HepG2 (cell line): ENCODE results near the gene ARL11. TPM values are rescaled to one million over a fixed set of nuclear protein-coding genes. Genes with fewer than 3 reads are reported as not detected.

Source experiments
- ATAC-seq: fragments of 200-7000 bp; cut with Tn5 transposase; 3 replicates; pipeline ENCODE4 v1.9.1; 2020; ENCODE audit warnings: mild to moderate bottlenecking, moderate library complexity
- BruUV-seq: library from RNA; stranded (reverse); fragments of 400-500 nt; replicated peaks from 2 replicates; lab custom pipeline; 2021; lab: Mats Ljungman, UMichigan
- CTCF ChIA-PET: fragments of 300-600 bp; formaldehyde crosslinking; extraction: SDS; loops from one replicate; lab custom pipeline; 2021; ENCODE audit warnings: low total read pairs, inconsistent platforms, low intra/inter-chr PET ratio; lab: Yijun Ruan, JAX
- POLR2A ChIA-PET: fragments of 350-600 bp; sonication (Branson Sonifier 250); formaldehyde crosslinking; loops from one replicate; lab custom pipeline; 2020; ENCODE audit warnings: antibody characterized with exemption, inconsistent platforms; lab: Yijun Ruan, JAX
- DNase-seq: peaks from one replicate; pipeline ENCODE4 v3.0.0-alpha.2; 2015; ENCODE audit warnings: low spot score
- FAIRE-seq: peaks from 3 replicates; lab custom pipeline; 2011; peaks lifted over from hg19 to GRCh38; lab: Jason Lieb, UNC
- H2AFZ ChIP-seq: one replicate; pipeline ENCODE4 v1.6.1; 2011; ENCODE audit warnings: low read length, inconsistent platforms
- H3K27ac ChIP-seq: fragments of 300-600 bp; 3 replicates; pipeline ENCODE4 v1.8.0; 2011; ENCODE audit warnings: mixed run types, mild to moderate bottlenecking, mixed read lengths, low read length, inconsistent platforms; ENCODE audit not compliant: insufficient read depth; ENCODE audit errors: extremely low read length
- H3K27me3 ChIP-seq, 2 experiments: fragments of 200-600 bp in 1 of 2; 2 replicates in 1 of 2; 3 replicates in 1 of 2; pipeline versions ENCODE4 v1.6.0 to v1.8.0; 2011; ENCODE audit warnings: low read length in 2 of 2, mild to moderate bottlenecking in 2 of 2, moderate library complexity in 2 of 2, inconsistent platforms in 1 of 2; ENCODE audit not compliant: insufficient read depth in 2 of 2, control insufficient read depth in 1 of 2
- H3K36me3 ChIP-seq, 2 experiments: fragments of 200-600 bp in 1 of 2; replicated peaks in 1 of 2; 2 replicates in 1 of 2; 3 replicates in 1 of 2; pipeline versions ENCODE4 v1.5.1 to v1.8.0; 2011; ENCODE audit warnings: low read length in 2 of 2, inconsistent platforms in 1 of 2; ENCODE audit not compliant: insufficient read depth in 2 of 2, control insufficient read depth in 1 of 2
- H3K4me1 ChIP-seq: 2 replicates; pipeline ENCODE4 v1.5.1; 2012; ENCODE audit warnings: low read length, inconsistent platforms; ENCODE audit not compliant: insufficient read depth
- H3K4me2 ChIP-seq: 2 replicates; pipeline ENCODE4 v1.6.0; 2011; ENCODE audit warnings: low read depth, low read length, inconsistent platforms
- H3K4me3 ChIP-seq, 3 experiments: fragments of 200-600 bp in 1 of 3; sonication (generic), shearing (Covaris generic) in 1 of 3; replicated peaks in 1 of 3; 2 replicates each; pipeline ENCODE4 v1.5.1; 2011 to 2016; ENCODE audit warnings: low read length in 3 of 3, inconsistent platforms in 2 of 3, low read depth in 2 of 3, mild to moderate bottlenecking in 2 of 3, control low read depth in 1 of 3, mixed read lengths in 1 of 3; ENCODE audit not compliant: insufficient read depth in 1 of 3
- H3K79me2 ChIP-seq: one replicate; pipeline ENCODE4 v1.6.1; 2011; ENCODE audit warnings: low read length, inconsistent platforms; ENCODE audit not compliant: insufficient read depth
- H3K9ac ChIP-seq: 2 replicates; pipeline ENCODE4 v1.6.0; 2011; ENCODE audit warnings: mild to moderate bottlenecking, low read depth, low read length, inconsistent platforms; ENCODE audit not compliant: insufficient read depth
- H3K9me3 ChIP-seq: 2 replicates; pipeline ENCODE4 v1.5.1; 2012; ENCODE audit warnings: mild to moderate bottlenecking, low read length
- H4K20me1 ChIP-seq: 2 replicates; pipeline ENCODE4 v1.6.0; 2011; ENCODE audit warnings: inconsistent platforms, mild to moderate bottlenecking, low read length, moderate library complexity; ENCODE audit not compliant: insufficient read depth
- ATF1 ChIP-seq: IDR thresholded peaks from 2 replicates; pipeline ENCODE4 v1.6.1; 2016; ENCODE audit warnings: mild to moderate bottlenecking, control low read depth
- DNMT3B ChIP-seq: conservative IDR thresholded peaks from 2 replicates; pipeline ENCODE4 v1.6.1; 2016; ENCODE audit warnings: missing biosample characterization, control low read depth
- FOXP1 ChIP-seq, 2 experiments: fragments of 450-650 bp in 1 of 2; IDR thresholded peaks; 2 replicates each; pipeline ENCODE4 v1.6.1; 2017 to 2018; ENCODE audit warnings: antibody characterized with exemption in 1 of 2
- JUN ChIP-seq: sonication (generic); formaldehyde crosslinking; IDR thresholded peaks from 2 replicates; pipeline ENCODE4 v1.4.0; 2020; ENCODE audit warnings: mild to moderate bottlenecking, missing genetic modification reagents
- LCORL ChIP-seq, 2 experiments: fragments of 450-650 bp in 1 of 2; sonication (generic) in 1 of 2; formaldehyde crosslinking in 1 of 2; IDR thresholded peaks; 2 replicates each; pipeline versions ENCODE4 v1.5.0 to v1.6.1; 2017 to 2020; ENCODE audit warnings: antibody characterized with exemption in 1 of 2, missing genetic modification reagents in 1 of 2
- MAF1 ChIP-seq: sonication (generic); formaldehyde crosslinking; IDR thresholded peaks from 2 replicates; pipeline ENCODE4 v1.5.0; 2020; ENCODE audit warnings: missing genetic modification reagents, borderline replicate concordance
- PBX2 ChIP-seq: IDR thresholded peaks from 2 replicates; pipeline ENCODE4 v1.6.1; 2016; ENCODE audit warnings: control low read depth
- SCMH1 ChIP-seq: sonication (generic); formaldehyde crosslinking; IDR thresholded peaks from 2 replicates; pipeline ENCODE4 v1.9.0; 2021; ENCODE audit warnings: missing genetic modification reagents, mild to moderate bottlenecking, borderline replicate concordance
- ZNF710 ChIP-seq: sonication (generic); formaldehyde crosslinking; IDR thresholded peaks from 2 replicates; pipeline ENCODE4 v1.5.0; 2020; ENCODE audit warnings: mild to moderate bottlenecking, missing genetic modification reagents, borderline replicate concordance
- WGBS: methylation state at CpG from one replicate; pipeline ENCODE4 v1.1.6; 2017; ENCODE audit warnings: low lambda C conversion rate; 5-methylcytosine and 5-hydroxymethylcytosine counted together
- in situ Hi-C: cut with HindIII; loops from 2 replicates; pipeline ENCODE4 v1.10.0; 2017; ENCODE audit warnings: low pct_unique_long_range_greater_than_20kb; ENCODE audit not compliant: extremely low pct_ligation_motif_present
- intact Hi-C: fragments of 100-400 bp; cut with micrococcal nuclease; formaldehyde crosslinking; loops from one replicate; pipeline ENCODE4 v1.10.0; 2022; ENCODE audit not compliant: unreplicated experiment
- polyA plus RNA-seq, 8 experiments: library from polyadenylated mRNA; depleted of rRNA in 3 of 8; stranded (reverse) in 7 of 8; unstranded in 1 of 8; fragments of >200 nt; fragmentation: Illumina TruSeq in 4 of 8; extraction: Trizol in 4 of 8; gene quantifications; 2 replicates each; pipeline versions ENCODE4 v1.2.1 to v1.2.3, GENCODE V29; 2011 to 2016; ENCODE audit warnings: low read depth in 4 of 8, missing spikeins in 1 of 8, mixed read lengths in 1 of 8; ENCODE audit not compliant: insufficient read depth in 1 of 8
- total RNA-seq, 5 experiments: library from RNA; depleted of rRNA; stranded (reverse); fragments of >200 nt; fragmentation: Illumina TruSeq; extraction: Trizol; gene quantifications; 2 replicates each; pipeline ENCODE4 v1.2.3, GENCODE V29; 2016; ENCODE audit warnings: low read depth in 1 of 5
- TF ChIP-seq, protein P1 (sequence below): fragments of 450-650 bp; IDR thresholded peaks from 2 replicates; pipeline ENCODE4 v1.6.1; 2016

Gene ARL11
- total and polyA plus RNA-seq, 2 of the 13 experiments (the other 11 are each of a cell fraction or from before 2014, with no cell fraction given): 0.04 to 0.22 TPM

DNA sequence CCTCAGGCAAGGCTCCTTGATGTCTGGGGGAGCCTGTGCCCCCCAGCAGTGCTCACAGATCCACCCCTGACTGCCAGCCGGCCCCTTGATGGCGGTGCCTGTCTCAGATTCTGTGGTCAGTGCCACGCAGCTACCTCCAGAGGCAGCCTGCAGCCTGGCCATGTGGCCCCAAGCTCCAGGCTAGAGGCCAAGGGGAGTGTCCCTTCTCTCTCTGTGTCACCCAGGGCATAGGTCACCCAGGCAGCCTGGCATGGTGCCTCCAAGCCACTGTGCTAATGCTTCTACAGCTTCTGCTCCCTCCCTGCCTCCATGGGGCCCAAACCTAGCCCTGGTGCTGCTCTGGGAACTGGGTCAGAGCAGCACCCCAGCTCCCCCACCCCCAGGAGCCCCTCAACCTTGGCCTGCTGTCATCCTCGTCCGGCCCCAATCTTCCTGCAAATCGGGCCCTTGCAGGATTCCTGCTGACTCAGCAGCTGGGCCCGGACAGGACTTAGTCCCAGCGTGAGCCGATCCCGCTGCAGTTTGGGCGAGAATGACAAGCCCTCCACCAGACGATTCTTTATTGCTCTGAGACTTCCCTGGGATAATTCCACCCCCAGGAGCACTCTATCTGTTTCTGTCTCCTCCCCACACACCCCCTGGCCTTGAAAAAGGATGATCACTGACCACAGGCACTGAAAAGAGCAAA lies 2.8 kb upstream of the ARL11 start (continued):
- TF ChIP-seq ZNF710 (CRISPR knock-in tag): no peak
- TF ChIP-seq SCMH1 (CRISPR knock-in tag): no peak
- TF ChIP-seq MAF1: no peak
- TF ChIP-seq, all 625 proteins: peak for 116

GRCh38 chr13:49629196-49629938 lies 1.1 kb downstream of the ARL11 start:
- H3K4me1 ChIP-seq: peaks cover 57% of the 10 kb centered on the region
- FAIRE-seq (no peak), ATAC-seq (no peak), DNase-seq (no peak)
- H3K27ac ChIP-seq: no peak overlapping the region
- no peaks in the 10 kb centered on the region for H3K27me3 ChIP-seq
- no peaks in the 10 kb centered on the region for H3K36me3 ChIP-seq
- WGBS: 31% methylated on average over 8 of the region's 8 CpGs
- no TSS peak for BruUV-seq
- no peak overlapping the region for H2AFZ ChIP-seq
- H3K9ac ChIP-seq: no peak overlapping the region
- intact Hi-C loops: no loop called here
- no peak overlapping the region for H3K4me2 ChIP-seq
- H3K79me2 ChIP-seq: no peaks in the 10 kb centered on the region
- no peaks in the 10 kb centered on the region for H3K9me3 ChIP-seq
- no peak overlapping the region for H3K4me3 ChIP-seq
- POLR2A ChIA-PET: interaction anchor here (0.6 kb wide), 1 partner anchor 140 kb away, joined by 4 read pairs; no protein-coding TSS in a partner anchor
- CTCF ChIA-PET: no interaction called here
- H4K20me1 ChIP-seq: no peaks in the 10 kb centered on the region
- in situ Hi-C loops: no loop called here
- TF ChIP-seq JUN (CRISPR knock-in tag): no peak
- no peak for TF ChIP-seq LCORL (IDR thresholded peaks at IDR 0.05)
- TF ChIP-seq LCORL (CRISPR knock-in tag; IDR thresholded peaks at IDR 0.05): no peak
- TF ChIP-seq, protein P1, sequence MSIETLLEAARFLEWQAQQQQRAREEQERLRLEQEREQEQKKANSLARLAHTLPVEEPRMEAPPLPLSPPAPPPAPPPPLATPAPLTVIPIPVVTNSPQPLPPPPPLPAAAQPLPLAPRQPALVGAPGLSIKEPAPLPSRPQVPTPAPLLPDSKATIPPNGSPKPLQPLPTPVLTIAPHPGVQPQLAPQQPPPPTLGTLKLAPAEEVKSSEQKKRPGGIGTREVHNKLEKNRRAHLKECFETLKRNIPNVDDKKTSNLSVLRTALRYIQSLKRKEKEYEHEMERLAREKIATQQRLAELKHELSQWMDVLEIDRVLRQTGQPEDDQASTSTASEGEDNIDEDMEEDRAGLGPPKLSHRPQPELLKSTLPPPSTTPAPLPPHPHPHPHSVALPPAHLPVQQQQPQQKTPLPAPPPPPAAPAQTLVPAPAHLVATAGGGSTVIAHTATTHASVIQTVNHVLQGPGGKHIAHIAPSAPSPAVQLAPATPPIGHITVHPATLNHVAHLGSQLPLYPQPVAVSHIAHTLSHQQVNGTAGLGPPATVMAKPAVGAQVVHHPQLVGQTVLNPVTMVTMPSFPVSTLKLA: peak; percentile 35; the same call in 1 of the 2 replicates
- no peak for TF ChIP-seq FOXP1 (IDR thresholded peaks at IDR 0.05)
- TF ChIP-seq FOXP1 (CRISPR knock-in tag; IDR thresholded peaks at IDR 0.05): peak; percentile 48; the same call in 1 of the 2 replicates
- no peak for TF ChIP-seq ATF1 (CRISPR knock-in tag)
- no peak for TF ChIP-seq PBX2
- TF ChIP-seq DNMT3B: no peak
